ENCODE results near the gene NPAS3. TPM values are rescaled to one million over a fixed set of nuclear protein-coding genes. Genes with fewer than 3 reads are reported as not detected.

NPAS3 gene
- polyA plus RNA-seq (2014; cell fraction: cytosol; rRNA removed), result 0.18 and 0.20 TPM in 2 replicates
- polyA plus RNA-seq (2014; cell fraction: nucleus; rRNA removed), result 0.12 TPM in 1 of 2 replicates, not detected in the other

- DNase-seq (ENCODE audit: low spot score), result no peak
These were observed at the start of gene NPAS3 for GRCh38 chr14:32938719-32939253. Gene NPAS3 (plus strand): TSS chr14:32938879.

- no peak for DNase-seq (ENCODE audit: low spot score)
These were observed 41.5 kb upstream of the NPAS3 start for GRCh38 chr14:32896979-32897697.

GRCh38 chr14:32897698-32898064 is 41.0 kb upstream of the NPAS3 start:
- no peak for DNase-seq (ENCODE audit: low spot score)

- no peak for DNase-seq (ENCODE audit: low spot score)
These were observed 39.8 kb upstream of the NPAS3 start for GRCh38 chr14:32898876-32899275.

- DNase-seq (ENCODE audit: low spot score), result no peak
These were observed 38.1 kb upstream of the NPAS3 start for GRCh38 chr14:32900547-32900946.

GRCh38 chr14:32905013-32905412 is 33.7 kb upstream of the NPAS3 start:
- DNase-seq (ENCODE audit: low spot score), result no peak

- DNase-seq (ENCODE audit: low spot score), result no peak
These were observed 32.0 kb upstream of the NPAS3 start for GRCh38 chr14:32906672-32907071.

GRCh38 chr14:32908196-32909084 is 30.2 kb upstream of the NPAS3 start:
- DNase-seq (ENCODE audit: low spot score), result no peak

- DNase-seq (ENCODE audit: low spot score), result no peak
These were observed 25.0 kb upstream of the NPAS3 start for GRCh38 chr14:32913725-32914124.

GRCh38 chr14:32914391-32914790 is 24.3 kb upstream of the NPAS3 start:
- DNase-seq (ENCODE audit: low spot score), result no peak

GRCh38 chr14:32920696-32921276 is 17.9 kb upstream of the NPAS3 start:
- DNase-seq (ENCODE audit: low spot score), result no peak

- DNase-seq (ENCODE audit: low spot score), result no peak
These were observed 13.2 kb upstream of the NPAS3 start for GRCh38 chr14:32925439-32925838.

GRCh38 chr14:32932302-32932913 is 6.3 kb upstream of the NPAS3 start:
- no peak for DNase-seq (ENCODE audit: low spot score)

GRCh38 chr14:32932914-32933628 is 5.6 kb upstream of the NPAS3 start:
- peak; percentile 37 for DNase-seq (ENCODE audit: low spot score)

- DNase-seq (ENCODE audit: low spot score), result peak; percentile 18
These were observed 5.0 kb upstream of the NPAS3 start for GRCh38 chr14:32933629-32934072.

- peak; percentile 47 for DNase-seq (ENCODE audit: low spot score)
These were observed 4.4 kb upstream of the NPAS3 start for GRCh38 chr14:32934073-32934880.

GRCh38 chr14:32934881-32935633 is 3.6 kb upstream of the NPAS3 start:
- DNase-seq (ENCODE audit: low spot score), result peak; percentile 28

GRCh38 chr14:32939254-32940065 is 781 bp downstream of the NPAS3 start:
- DNase-seq (ENCODE audit: low spot score), result peak; percentile 41

Data from SK-N-DZ (cell line).